ENCODE results near the gene GADD45G. TPM values are rescaled to one million over a fixed set of nuclear protein-coding genes. Genes with fewer than 3 reads are reported as not detected.
A peak's percentile ranks its signal among the peaks of the same experiment; 100 is the strongest.

GADD45G gene
- total and polyA plus RNA-seq, 2 of the 4 experiments (the other 2 are of a cell fraction), result 0.15 TPM; not detected in 1

DNA sequence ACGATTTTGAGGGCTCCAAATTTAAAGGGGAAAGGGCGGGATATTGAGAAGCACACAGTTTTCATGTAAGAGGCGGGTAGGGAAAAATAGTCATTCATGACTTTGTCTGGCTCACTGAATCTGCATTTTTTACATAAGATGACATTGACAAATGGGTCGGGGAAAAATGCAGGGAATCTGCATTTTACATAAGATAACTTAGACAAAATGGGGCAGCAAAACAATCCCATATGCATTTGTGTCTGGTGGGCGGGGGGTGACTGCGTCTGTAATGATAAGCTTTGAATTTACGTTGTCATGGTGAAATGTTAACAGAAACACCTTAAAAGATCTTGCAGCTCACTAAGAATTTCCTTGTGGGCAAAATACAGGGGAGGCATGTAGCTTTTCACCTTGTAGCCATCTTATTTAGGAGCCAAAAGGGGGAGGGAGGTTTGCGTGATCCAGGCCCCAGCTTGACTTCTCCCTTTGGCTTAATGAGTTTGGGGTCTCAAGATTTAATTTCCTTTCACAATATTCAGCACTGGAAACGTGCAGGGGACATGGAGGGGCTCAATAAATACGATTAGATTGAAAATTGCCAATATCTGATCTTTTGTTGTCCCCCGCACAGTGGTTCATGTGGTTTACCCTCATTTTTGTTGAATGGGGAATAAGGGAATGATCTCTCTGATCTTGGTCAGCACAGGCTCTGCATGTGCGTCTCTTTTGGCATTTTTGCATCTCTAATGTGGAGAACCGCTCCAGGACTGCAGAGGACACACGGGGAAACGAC lies 41.1 kb upstream of the GADD45G start:
- no peak overlapping the region for H4K8ac ChIP-seq (ENCODE audit: low read depth in 2 of 2, low read length in 2 of 2)
- H3K27ac ChIP-seq (ENCODE audit: insufficient read depth, low read length), result no peak overlapping the region
- no peak overlapping the region for H3K9ac ChIP-seq (ENCODE audit: low read depth, low read length)
- in situ Hi-C loops (cut with MboI; ENCODE audit: low sequenced_read_pairs), result no loop called here
- no peak overlapping the region for H3K4me3 ChIP-seq (ENCODE audit: insufficient read depth, low read depth, low read length)
- DNase-seq (no peak), ATAC-seq (ENCODE audit: low read depth) (no peak)
- ChIA-PET CTCF (interaction anchor here (0.5 to 0.6 kb wide), 2 partner anchors 12 to 13 kb away, joined by 3 read pairs; no protein-coding TSS in a partner anchor), POLR2A (ENCODE audit: unreplicated experiment) (no interaction called here)
- H3K9me1 ChIP-seq (ENCODE audit: insufficient read depth, low read length), result no peaks in the 10 kb centered on the region
- H2BK120ac ChIP-seq (ENCODE audit: low read depth, low read length), result no peak overlapping the region
- intact Hi-C loops (cut with micrococcal nuclease), result no loop called here
- H4K5ac ChIP-seq (ENCODE audit: low read depth, low read length), result no peak overlapping the region
- peaks cover 4% of the 10 kb centered on the region; the same call in 1 of the 2 replicates for H3K27me3 ChIP-seq (ENCODE audit: control insufficient read depth, insufficient read depth, low read length)
- H2BK5ac ChIP-seq (ENCODE audit: low read depth, low read length, poor library complexity, severe bottlenecking), result no peak overlapping the region
- no peaks in the 10 kb centered on the region for H3K9me3 ChIP-seq (ENCODE audit: control insufficient read depth, insufficient read depth, low read length)
- dilution Hi-C loops (cut with HindIII; ENCODE audit: low sequenced_read_pairs, unreplicated experiment), result no loop called here
- TF ChIP-seq MAZ (IDR thresholded peaks at IDR 0.05; ENCODE audit: borderline replicate concordance, low read depth, low read length) (no peak), CEBPB (IDR thresholded peaks at IDR 0.05; ENCODE audit: low read depth, low read length) (no peak), MXI1 (IDR thresholded peaks at IDR 0.05; ENCODE audit: borderline replicate concordance, low read depth, low read length) (no peak), MAFK (IDR thresholded peaks at IDR 0.05; ENCODE audit: low read depth, low read length) (no peak), FOS (IDR thresholded peaks at IDR 0.05; ENCODE audit: low read depth, low read length) (no peak), RAD21 (IDR thresholded peaks at IDR 0.05; ENCODE audit: low read length) (no peak), RFX5 (IDR thresholded peaks at IDR 0.05; ENCODE audit: low read depth, low read length) (no peak), RCOR1 (IDR thresholded peaks at IDR 0.05; ENCODE audit: insufficient replicate concordance, low read length) (no peak), POLR2A (IDR thresholded peaks at IDR 0.05; ENCODE audit: low read depth, low read length) (no peak), BHLHE40 (IDR thresholded peaks at IDR 0.05; ENCODE audit: low read depth, low read length) (no peak)
- TF ChIP-seq, protein P1, sequence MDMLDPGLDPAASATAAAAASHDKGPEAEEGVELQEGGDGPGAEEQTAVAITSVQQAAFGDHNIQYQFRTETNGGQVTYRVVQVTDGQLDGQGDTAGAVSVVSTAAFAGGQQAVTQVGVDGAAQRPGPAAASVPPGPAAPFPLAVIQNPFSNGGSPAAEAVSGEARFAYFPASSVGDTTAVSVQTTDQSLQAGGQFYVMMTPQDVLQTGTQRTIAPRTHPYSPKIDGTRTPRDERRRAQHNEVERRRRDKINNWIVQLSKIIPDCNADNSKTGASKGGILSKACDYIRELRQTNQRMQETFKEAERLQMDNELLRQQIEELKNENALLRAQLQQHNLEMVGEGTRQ (IDR thresholded peaks at IDR 0.05; ENCODE audit: low read depth, low read length), result no peak
- no peak overlapping the region for H3K4ac ChIP-seq (ENCODE audit: low read depth, low read length)
- H2AFZ ChIP-seq (replicated peaks; ENCODE audit: low read length, poor library complexity), result peak overlapping the region; percentile 37
- H2BK15ac ChIP-seq (ENCODE audit: low read depth, low read length), result no peak overlapping the region
- 64% methylated on average over 4 of the region's 15 CpGs; no CpG with 5 or more reads in 1 of the 2 experiments for WGBS, 2 experiments (ENCODE audit: extremely low coverage in 2 of 2, insufficient read length in 1 of 2)
- no peak overlapping the region for H2AK9ac ChIP-seq (replicated peaks; ENCODE audit: low read depth, low read length, poor library complexity)
- H4K20me1 ChIP-seq (ENCODE audit: insufficient read depth, low read length), result no peaks in the 10 kb centered on the region
- BruUV-seq (replicated peaks), result no TSS peak
- H3K23ac ChIP-seq (ENCODE audit: low read depth, low read length), result no peak overlapping the region
- no peaks in the 10 kb centered on the region for H3K36me3 ChIP-seq (ENCODE audit: control insufficient read depth, insufficient read depth, low read length)
- H3K18ac ChIP-seq (ENCODE audit: low read depth, low read length), result no peak overlapping the region
- no peak overlapping the region for H4K91ac ChIP-seq (ENCODE audit: insufficient read depth, low read depth, low read length)
- H3K4me2 ChIP-seq (ENCODE audit: low read depth, low read length), result no peak overlapping the region
- H3K4me1 ChIP-seq (ENCODE audit: control insufficient read depth, insufficient read depth, low read length), result no peaks in the 10 kb centered on the region
- H3K56ac ChIP-seq (ENCODE audit: extremely low read depth, insufficient read depth, low read length), result no peak overlapping the region
- no peak overlapping the region for H2AK5ac ChIP-seq (ENCODE audit: low read depth, low read length)
- H3K14ac ChIP-seq (replicated peaks; ENCODE audit: low read depth, low read length), result no peak overlapping the region
- no peaks in the 10 kb centered on the region for H3K79me1 ChIP-seq (ENCODE audit: low read depth in 1 of 2, low read length in 2 of 2)
- H2BK20ac ChIP-seq (ENCODE audit: low read depth, low read length), result no peak overlapping the region
